ENCODE results near the gene ITGB2.

The ITGB2 gene

GRCh38 chr21:44897326-44898010 is 23.2 kb downstream of the ITGB2 start:
- DNase-seq (ENCODE audit: low read depth) = no peak

GRCh38 chr21:44896561-44897286 is 24.0 kb downstream of the ITGB2 start:
- DNase-seq (ENCODE audit: low read depth) = no peak

GRCh38 chr21:44895859-44896258 is 24.8 kb downstream of the ITGB2 start:
- no peak for DNase-seq (ENCODE audit: low read depth)

GRCh38 chr21:44894687-44895302 is 25.9 kb downstream of the ITGB2 start:
- DNase-seq (ENCODE audit: low read depth) = no peak

GRCh38 chr21:44893948-44894656 is 26.6 kb downstream of the ITGB2 start:
- no peak for DNase-seq (ENCODE audit: low read depth)

GRCh38 chr21:44893278-44893556 is 27.5 kb downstream of the ITGB2 start:
- DNase-seq (ENCODE audit: low read depth) = no peak

- peak; percentile 66 for DNase-seq (ENCODE audit: low read depth)
Observed at GRCh38 chr21:44892536-44893277, 28.0 kb downstream of the ITGB2 start.

GRCh38 chr21:44892095-44892494 is 28.6 kb downstream of the ITGB2 start:
- DNase-seq (ENCODE audit: low read depth) = no peak

GRCh38 chr21:44891631-44892031 is 29.1 kb downstream of the ITGB2 start:
- no peak for DNase-seq (ENCODE audit: low read depth)

GRCh38 chr21:44890961-44891541 is 29.6 kb downstream of the ITGB2 start:
- DNase-seq (ENCODE audit: low read depth) = no peak

GRCh38 chr21:44890338-44890931 is 30.3 kb downstream of the ITGB2 start:
- no peak for DNase-seq (ENCODE audit: low read depth)

- DNase-seq (ENCODE audit: low read depth) = no peak
Observed at GRCh38 chr21:44889625-44890337, 30.9 kb downstream of the ITGB2 start.

- DNase-seq (ENCODE audit: low read depth) = no peak
Observed at GRCh38 chr21:44888581-44889550, 31.8 kb downstream of the ITGB2 start.

GRCh38 chr21:44887807-44888580 is 32.7 kb downstream of the ITGB2 start:
- no peak for DNase-seq (ENCODE audit: low read depth)

- no peak for DNase-seq (ENCODE audit: low read depth)
Observed at GRCh38 chr21:44887126-44887806, 33.4 kb downstream of the ITGB2 start.

GRCh38 chr21:44886113-44887075 is 34.3 kb downstream of the ITGB2 start:
- DNase-seq (ENCODE audit: low read depth) = no peak

- no peak for DNase-seq (ENCODE audit: low read depth)
Observed at GRCh38 chr21:44885615-44886014, 35.1 kb downstream of the ITGB2 start.
